Testis (tissue), 2 donors: ENCODE results near the gene MAP3K15.
"Not testable (repeated sequence)": the region's sequence is repeated elsewhere in the genome, so short reads cannot be mapped to it uniquely, and the experiment has no call there.

Source experiments
- POLR2A ChIP-seq: fragments of 450-650 bp; IDR thresholded peaks from one replicate; pipeline ENCODE4 v1.6.1; 2017; ENCODE audit warnings: antibody characterized with exemption, mild to moderate bottlenecking, moderate library complexity
- TF ChIP-seq, protein P1 (sequence below), 3 experiments: fragments of 450-650 bp in 2 of 3; fragments of 200-600 bp in 1 of 3; sonication (generic) in 1 of 3; IDR thresholded peaks; one replicate each; pipeline ENCODE4 v1.5.1; 2016 to 2019; ENCODE audit warnings: antibody characterized with exemption in 3 of 3, mild to moderate bottlenecking in 2 of 3, moderate library complexity in 1 of 3

DNA sequence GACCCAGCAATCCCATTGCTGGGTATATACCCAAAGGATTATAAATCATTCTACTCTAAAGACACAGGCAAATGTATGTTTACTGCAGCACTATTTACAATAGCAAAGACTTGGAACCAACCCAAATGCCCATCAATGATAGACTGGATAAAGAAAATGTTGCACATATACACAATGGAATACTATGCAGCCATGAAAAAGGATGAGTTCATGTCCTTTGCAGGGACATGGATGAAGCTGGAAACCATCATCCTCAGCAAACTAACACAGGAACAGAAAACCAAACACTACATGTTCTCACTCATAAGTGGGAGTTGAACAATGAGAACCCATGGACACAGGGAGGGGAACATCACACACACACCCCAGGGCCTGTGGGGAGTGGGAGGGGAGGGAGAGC lies 3.5 kb downstream of the MAP3K15 start:
- not testable (repeated sequence) for TF ChIP-seq POLR2A
- TF ChIP-seq, protein P1, sequence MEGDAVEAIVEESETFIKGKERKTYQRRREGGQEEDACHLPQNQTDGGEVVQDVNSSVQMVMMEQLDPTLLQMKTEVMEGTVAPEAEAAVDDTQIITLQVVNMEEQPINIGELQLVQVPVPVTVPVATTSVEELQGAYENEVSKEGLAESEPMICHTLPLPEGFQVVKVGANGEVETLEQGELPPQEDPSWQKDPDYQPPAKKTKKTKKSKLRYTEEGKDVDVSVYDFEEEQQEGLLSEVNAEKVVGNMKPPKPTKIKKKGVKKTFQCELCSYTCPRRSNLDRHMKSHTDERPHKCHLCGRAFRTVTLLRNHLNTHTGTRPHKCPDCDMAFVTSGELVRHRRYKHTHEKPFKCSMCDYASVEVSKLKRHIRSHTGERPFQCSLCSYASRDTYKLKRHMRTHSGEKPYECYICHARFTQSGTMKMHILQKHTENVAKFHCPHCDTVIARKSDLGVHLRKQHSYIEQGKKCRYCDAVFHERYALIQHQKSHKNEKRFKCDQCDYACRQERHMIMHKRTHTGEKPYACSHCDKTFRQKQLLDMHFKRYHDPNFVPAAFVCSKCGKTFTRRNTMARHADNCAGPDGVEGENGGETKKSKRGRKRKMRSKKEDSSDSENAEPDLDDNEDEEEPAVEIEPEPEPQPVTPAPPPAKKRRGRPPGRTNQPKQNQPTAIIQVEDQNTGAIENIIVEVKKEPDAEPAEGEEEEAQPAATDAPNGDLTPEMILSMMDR (IDR thresholded peaks at IDR 0.05), result not testable (repeated sequence)
